Measurements from ENCODE around the gene CENPK. TPM values are rescaled to one million over a fixed set of nuclear protein-coding genes. Genes with fewer than 3 reads are reported as not detected.

The CENPK gene
- total and polyA plus RNA-seq, 2 of the 8 experiments (the other 6 are each of a cell fraction or from before 2014, with no cell fraction given): 13.3 to 50.9 TPM

GRCh38 chr5:65525726-65526125, 37.2 kb downstream of the CENPK start:
- TF ChIP-seq CBX5 (IDR thresholded peaks at IDR 0.05; ENCODE audit: low read depth, low read length): no peak
- Histone ChIP-seq H3K9me3 (ENCODE audit: insufficient read depth in 2 of 2, low read depth in 1 of 2, low read length in 1 of 2) (no peaks in the 10 kb centered on the region), H2AK5ac (ENCODE audit: low read depth, low read length) (no peak overlapping the region), H4K20me1 (replicated peaks in 1 of 2; ENCODE audit: control insufficient read depth in 1 of 2, insufficient read depth in 2 of 2, low read length in 2 of 2) (no peaks in the 10 kb centered on the region), H3K79me2 (ENCODE audit: control insufficient read depth in 1 of 2, insufficient read depth in 2 of 2, low read length in 2 of 2) (no peaks in the 10 kb centered on the region), H2BK12ac (ENCODE audit: low read depth, low read length) (no peak overlapping the region), H3K4ac (replicated peaks; ENCODE audit: insufficient read length, low read depth, low read length) (no peak overlapping the region), H2AFZ (ENCODE audit: low read length) (no peak overlapping the region), H3K14ac (ENCODE audit: insufficient read length) (no peak overlapping the region), H3K27me3 (replicated peaks in 1 of 4; ENCODE audit: control insufficient read depth in 3 of 4, extremely low read depth in 1 of 4, insufficient read depth in 3 of 4, low read length in 3 of 4) (no peaks in the 10 kb centered on the region), H3K23me2 (ENCODE audit: low read depth, low read length) (no peaks in the 10 kb centered on the region), H3K56ac (replicated peaks; ENCODE audit: insufficient read length, low read depth, low read length) (no peak overlapping the region), H3K4me2 (ENCODE audit: insufficient read depth in 1 of 2, low read depth in 2 of 2, low read length in 2 of 2) (no peak overlapping the region), H3K23ac (ENCODE audit: insufficient read length) (no peak overlapping the region), H3K4me1 (replicated peaks in 1 of 4; ENCODE audit: control insufficient read depth in 3 of 4, insufficient read depth in 4 of 4, low read length in 3 of 4) (no peaks in the 10 kb centered on the region), H3K9ac (replicated peaks in 1 of 4; ENCODE audit: extremely low read depth in 1 of 4, low read depth in 3 of 4, low read length in 3 of 4) (no peak overlapping the region), H2BK5ac (ENCODE audit: low read depth, low read length) (no peak overlapping the region), H2BK15ac (ENCODE audit: low read length) (no peak overlapping the region), H3K79me1 (ENCODE audit: low read depth, low read length) (no peaks in the 10 kb centered on the region), H2BK20ac (ENCODE audit: low read length) (no peak overlapping the region), H4K8ac (ENCODE audit: extremely low read depth, insufficient read depth, low read length) (no peak overlapping the region), H3K4me3 (ENCODE audit: extremely low read depth in 1 of 4, insufficient read depth in 2 of 4, low read depth in 3 of 4, low read length in 4 of 4) (no peak overlapping the region), H3K18ac (ENCODE audit: extremely low read depth, low read length) (no peak overlapping the region), H2BK120ac (replicated peaks; ENCODE audit: low read depth, low read length) (no peak overlapping the region), H3K27ac (ENCODE audit: low read depth, low read length) (no peak overlapping the region), H3K36me3 (ENCODE audit: control insufficient read depth in 2 of 4, insufficient read depth in 4 of 4, low read length in 3 of 4) (peaks cover 0 to 24% (median 2%) of the 10 kb centered on the region in 4 experiments; a peak in 4 of 8 replicates), H4K91ac (replicated peaks; ENCODE audit: insufficient read length, low read length) (no peak overlapping the region), H4K5ac (ENCODE audit: insufficient read length, low read depth, low read length) (no peak overlapping the region)
- FAIRE-seq (no peak), DNase-seq (ENCODE audit: low read depth in 1 of 2, low spot score in 2 of 2) (no peak)
- CTCF ChIA-PET (ENCODE audit: partially characterized antibody): no interaction called here
- 92% methylated on average over 3 of the region's 3 CpGs; no CpG with 5 or more reads in 1 of the 2 experiments for WGBS, 2 experiments (ENCODE audit: extremely low coverage in 1 of 2, insufficient coverage in 1 of 2, insufficient read length in 1 of 2, insufficient replicate concordance in 2 of 2, low coverage in 1 of 2, low lambda C conversion rate in 2 of 2, missing lambda C conversion rate in 1 of 2)
- POLR2A ChIA-PET (ENCODE audit: partially characterized antibody): no interaction called here

Data from H1 (cell line).